Lower leg skin (tissue), 3 donors: ENCODE measurements around the gene ITGA11.

Experiments used
- CTCF ChIP-seq, 3 donors: fragments of 450-650 bp; IDR thresholded peaks; one replicate each; pipeline ENCODE4 v1.5.1; 2016; ENCODE audit warnings: antibody characterized with exemption in 3 of 3, mild to moderate bottlenecking in 3 of 3, moderate library complexity in 2 of 3
- POLR2A ChIP-seq, 2 donors: fragments of 450-650 bp; IDR thresholded peaks; one replicate each; pipeline ENCODE4 v1.6.1; 2016 to 2017; ENCODE audit warnings: antibody characterized with exemption in 2 of 2, mild to moderate bottlenecking in 1 of 2, moderate library complexity in 1 of 2

- TF ChIP-seq CTCF (IDR thresholded peaks at IDR 0.05) = no peak
- TF ChIP-seq POLR2A (IDR thresholded peaks at IDR 0.05) = no peak
Measured at GRCh38 chr15:68345481-68345880, 86.5 kb downstream of the ITGA11 start.
